GM10266 (cell line): ENCODE data around the gene TNPO1.

Experiments used
- DNase-seq: peaks from one replicate; pipeline ENCODE4 v3.0.0; 2012; ENCODE audit errors: extremely low spot score
- CTCF ChIP-seq: IDR thresholded peaks from 2 replicates; pipeline ENCODE4 v1.5.1; 2012; ENCODE audit warnings: mild to moderate bottlenecking, low read depth; ENCODE audit not compliant: control insufficient read depth, insufficient read depth; ENCODE audit errors: missing control alignments

TNPO1 gene

GRCh38 chr5:72852356-72852755 lies 35.9 kb downstream of the TNPO1 start:
- TF ChIP-seq CTCF = no peak
- no peak for DNase-seq

GRCh38 chr5:72854419-72854818 lies 38.0 kb downstream of the TNPO1 start:
- no peak for TF ChIP-seq CTCF

GRCh38 chr5:72855821-72856220 lies 39.4 kb downstream of the TNPO1 start:
- DNase-seq = no peak
- no peak for TF ChIP-seq CTCF

More at GRCh38 chr5:72854419-72854818, 38.0 kb downstream of the TNPO1 start:
- no peak for DNase-seq

- TF ChIP-seq CTCF = no peak
- no peak for DNase-seq
Observed at GRCh38 chr5:72857396-72857795, 40.9 kb downstream of the TNPO1 start.

GRCh38 chr5:72859127-72859526 lies 42.7 kb downstream of the TNPO1 start:
- no peak for TF ChIP-seq CTCF

GRCh38 chr5:72860499-72860898 lies 44.0 kb downstream of the TNPO1 start:
- DNase-seq = no peak
- no peak for TF ChIP-seq CTCF

More at GRCh38 chr5:72859127-72859526, 42.7 kb downstream of the TNPO1 start:
- no peak for DNase-seq

- no peak for DNase-seq
- TF ChIP-seq CTCF = no peak
Observed at GRCh38 chr5:72871366-72872024, 55.0 kb downstream of the TNPO1 start.
